H1 (cell line): ENCODE data around the gene LARP1. TPM values are rescaled to one million over a fixed set of nuclear protein-coding genes. Genes with fewer than 3 reads are reported as not detected.

Source experiments
- BCL11A ChIP-seq, 2 experiments: IDR thresholded peaks; one replicate each; pipeline ENCODE4 v1.6.1; 2011; ENCODE audit warnings: low read depth in 2 of 2, low read length in 2 of 2, mild to moderate bottlenecking in 2 of 2
- CBX8 ChIP-seq: fragments of 300-800, 300-1000 bp; sonication (generic); IDR thresholded peaks from 2 replicates; pipeline ENCODE4 v1.7.1; 2016; ENCODE audit warnings: low read depth, low read length, borderline replicate concordance
- KDM4A ChIP-seq: IDR thresholded peaks from one replicate; pipeline ENCODE4 v1.7.1; 2012; ENCODE audit warnings: low read depth, mild to moderate bottlenecking, moderate library complexity, low read length, inconsistent platforms; ENCODE audit not compliant: severe bottlenecking
- NANOG ChIP-seq: IDR thresholded peaks from 2 replicates; pipeline ENCODE4 v1.6.1; 2011; ENCODE audit warnings: low read length, low read depth, mild to moderate bottlenecking, inconsistent platforms; ENCODE audit not compliant: insufficient read depth, poor library complexity, severe bottlenecking
- NRF1 ChIP-seq: IDR thresholded peaks from 2 replicates; pipeline ENCODE4 v1.6.1; 2011; ENCODE audit warnings: mild to moderate bottlenecking, low read depth, low read length, improper control_type of control experiment
- RXRA ChIP-seq: IDR thresholded peaks from 2 replicates; pipeline ENCODE4 v1.6.1; 2011; ENCODE audit warnings: low read depth, mild to moderate bottlenecking, low read length, moderate library complexity; ENCODE audit not compliant: insufficient read depth
- SP1 ChIP-seq: IDR thresholded peaks from 2 replicates; pipeline ENCODE4 v1.6.1; 2011; ENCODE audit warnings: low read depth, low read length
- SP4 ChIP-seq: IDR thresholded peaks from 2 replicates; pipeline ENCODE4 v1.6.1; 2012; ENCODE audit warnings: low read length, inconsistent platforms
- SRF ChIP-seq: IDR thresholded peaks from 2 replicates; pipeline ENCODE4 v1.6.1; 2011; ENCODE audit warnings: mild to moderate bottlenecking, low read depth, low read length, moderate library complexity
- SUZ12 ChIP-seq: fragments of 200-600 bp; sonication (generic); IDR thresholded peaks from 2 replicates; pipeline ENCODE4 v1.6.1; 2012; ENCODE audit warnings: mild to moderate bottlenecking, inconsistent platforms, low read length, moderate library complexity, mixed read lengths
- TEAD4 ChIP-seq: IDR thresholded peaks from 2 replicates; pipeline ENCODE4 v1.6.1; 2012; ENCODE audit warnings: low read depth, low read length, inconsistent platforms, mixed read lengths
- polyA plus RNA-seq, 7 experiments: library from polyadenylated mRNA; depleted of rRNA in 3 of 7; stranded (reverse) in 5 of 7; unstranded in 2 of 7; fragments of >200 nt in 5 of 7; fragments of 200-250 nt in 2 of 7; gene quantifications; 1 replicate in 5 of 7; 2 replicates in 1 of 7; 4 replicates in 1 of 7; pipeline versions ENCODE4 v1.2.1 to v1.2.3, GENCODE V29; 2011 to 2013; ENCODE audit warnings: missing spikeins in 2 of 7, mixed read lengths in 2 of 7
- total RNA-seq: library from RNA; stranded (reverse); fragmentation: NEBNext Ultra II Directional; extraction: Animal tissue kit (Norgen Biotek cat#: 25700); gene quantifications from 2 replicates; pipeline ENCODE4 v1.2.1, GENCODE V29; 2021

LARP1 gene
- total and polyA plus RNA-seq, 2 of the 8 experiments (the other 6 are each of a cell fraction or from before 2014, with no cell fraction given): 106 to 422 TPM

DNA sequence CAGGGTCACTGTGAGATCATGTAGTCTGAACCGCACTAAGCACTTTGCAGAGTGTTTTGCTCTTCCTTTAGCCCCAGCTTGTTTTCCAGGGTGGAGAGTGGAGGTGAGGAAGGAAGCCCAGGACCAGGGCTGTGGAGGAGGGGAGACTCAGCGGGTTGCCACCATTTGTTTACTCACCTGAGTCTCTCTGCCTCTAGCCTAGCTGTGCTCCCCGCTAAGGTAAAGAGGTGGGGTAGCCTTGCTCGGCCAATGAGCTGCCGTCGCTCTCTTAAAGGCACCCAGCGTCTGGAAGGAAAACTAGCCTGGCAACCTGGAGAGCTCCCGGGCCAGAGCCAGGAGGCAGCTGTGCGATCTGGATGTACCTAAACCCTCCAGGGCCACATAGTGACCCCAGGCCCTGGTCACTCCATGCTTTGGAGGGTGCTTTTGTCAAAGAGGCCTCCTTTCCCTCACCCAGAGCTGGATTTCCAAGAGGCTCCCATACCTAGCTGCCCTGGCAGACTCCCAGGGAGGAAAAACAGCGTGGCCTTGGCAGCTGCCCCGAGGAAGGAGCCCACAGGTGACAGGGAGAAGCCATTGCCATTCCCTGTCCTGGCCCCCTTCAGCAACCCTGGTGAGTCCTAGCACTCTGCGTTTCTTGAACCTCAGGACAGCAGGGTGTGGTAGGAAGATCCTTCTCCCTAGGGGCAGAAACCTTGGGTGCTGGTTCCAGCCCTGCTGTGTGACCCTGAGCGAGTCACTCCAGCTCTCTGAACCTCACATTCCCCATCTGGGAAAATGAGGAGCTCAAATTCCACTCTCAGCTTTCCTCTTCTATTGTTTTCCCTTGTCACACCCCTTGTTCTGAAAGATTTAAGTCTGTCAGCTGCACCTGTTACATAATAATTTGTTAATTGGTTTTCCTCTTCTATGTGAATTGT, 42.4 kb upstream of the LARP1 start (continued):
- no peak for TF ChIP-seq CBX8
- 0 out of 2 replicates have a peak, but pooled peaks have one; percentile 4 for TF ChIP-seq SRF
- TF ChIP-seq SP4: no peak
- no peak for TF ChIP-seq SUZ12
- no peak for TF ChIP-seq BCL11A (IDR thresholded peaks at IDR 0.05; ENCODE audit: low read depth in 2 of 2, low read length in 2 of 2)
- TF ChIP-seq SP1: peak; percentile 88
- TF ChIP-seq NRF1: no peak
- no peak; the same call in 1 of the 2 replicates for TF ChIP-seq TEAD4
- TF ChIP-seq RXRA: no peak
- TF ChIP-seq KDM4A: no peak
- TF ChIP-seq NANOG: no peak
